Skeletal muscle tissue (tissue), 4 donors: ENCODE measurements around the gene POU2F1. TPM values are rescaled to one million over a fixed set of nuclear protein-coding genes. Genes with fewer than 3 reads are reported as not detected.
"Not testable (repeated sequence)": the region's sequence is repeated elsewhere in the genome, so short reads cannot be mapped to it uniquely, and the experiment has no call there.

ENCODE experiments used
- H3K27ac ChIP-seq: one replicate; pipeline ENCODE4 v1.7.0; 2013; ENCODE audit warnings: mild to moderate bottlenecking, low read depth, low read length, inconsistent platforms
- H3K27me3 ChIP-seq, 3 donors: one replicate each; pipeline ENCODE4 v1.7.0; 2013; ENCODE audit warnings: low read length in 3 of 3; ENCODE audit not compliant: control insufficient read depth in 3 of 3, insufficient read depth in 3 of 3
- H3K36me3 ChIP-seq, 3 donors: one replicate each; pipeline ENCODE4 v1.7.0; 2013; ENCODE audit warnings: low read length in 3 of 3; ENCODE audit not compliant: control insufficient read depth in 3 of 3, insufficient read depth in 3 of 3
- H3K4me1 ChIP-seq, 3 donors: one replicate each; pipeline ENCODE4 v1.7.0; 2013; ENCODE audit warnings: low read length in 3 of 3, mild to moderate bottlenecking in 3 of 3; ENCODE audit not compliant: control insufficient read depth in 3 of 3, insufficient read depth in 3 of 3
- H3K4me3 ChIP-seq, 3 donors: one replicate each; pipeline ENCODE4 v1.7.0; 2013; ENCODE audit warnings: low read length in 3 of 3
- H3K9ac ChIP-seq, 3 donors: one replicate each; pipeline ENCODE4 v1.7.0; 2013; ENCODE audit warnings: low read length in 3 of 3, mild to moderate bottlenecking in 3 of 3, moderate library complexity in 2 of 3, low read depth in 1 of 3
- H3K9me3 ChIP-seq, 3 donors: one replicate each; pipeline ENCODE4 v1.7.0; 2013; ENCODE audit warnings: low read length in 3 of 3; ENCODE audit not compliant: control insufficient read depth in 3 of 3
- total RNA-seq: library from RNA; depleted of rRNA; stranded (reverse); fragments of >200 nt; gene quantifications from one replicate; pipeline ENCODE4 v1.2.3, GENCODE V29; 2014
- donor health status: Osteomylitis.

The POU2F1 gene
- total RNA-seq, 1 donor from 2014 or later: 11.5 TPM

DNA sequence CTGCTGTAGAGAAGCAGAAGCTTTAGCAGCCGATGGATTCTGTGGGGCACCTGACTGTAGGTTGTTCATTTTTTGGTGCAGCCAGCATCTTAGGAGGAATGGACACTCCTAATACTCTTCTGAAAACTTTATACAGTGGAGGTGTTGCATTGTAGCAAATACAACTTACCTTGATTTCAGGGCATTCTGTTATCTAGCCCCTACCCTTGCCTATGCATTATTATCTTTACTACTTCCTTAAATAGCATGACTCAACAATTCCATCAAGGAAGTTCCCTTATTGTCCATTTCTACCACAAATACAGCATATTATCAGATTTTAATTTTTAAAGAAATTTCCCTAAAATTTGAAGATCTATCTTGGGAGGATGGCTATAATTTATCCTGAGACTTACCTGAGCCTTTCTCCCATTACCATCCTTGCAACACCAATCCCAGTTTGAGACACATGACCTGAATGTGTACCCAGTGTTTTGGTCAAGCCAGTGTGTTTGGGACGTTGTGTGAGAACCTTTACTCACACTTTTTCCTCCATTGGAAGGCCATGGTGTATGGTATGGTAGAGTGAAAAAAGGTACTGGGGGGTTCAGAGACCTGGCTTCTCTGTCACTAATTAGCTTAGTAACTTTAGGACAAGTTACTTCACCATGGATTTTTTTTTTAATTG is 9.2 kb downstream of the POU2F1 start:
- Histone ChIP-seq H3K4me3 (no peak overlapping the region), H3K9me3 (no peaks in the 10 kb centered on the region), H3K36me3 (no peaks in the 10 kb centered on the region), H3K27me3 (no peaks in the 10 kb centered on the region), H3K9ac (no peak overlapping the region), H3K27ac (no peak overlapping the region), H3K4me1 (peaks cover 1 to 11% (median 8%) of the 10 kb centered on the region in 3 donors)

DNA sequence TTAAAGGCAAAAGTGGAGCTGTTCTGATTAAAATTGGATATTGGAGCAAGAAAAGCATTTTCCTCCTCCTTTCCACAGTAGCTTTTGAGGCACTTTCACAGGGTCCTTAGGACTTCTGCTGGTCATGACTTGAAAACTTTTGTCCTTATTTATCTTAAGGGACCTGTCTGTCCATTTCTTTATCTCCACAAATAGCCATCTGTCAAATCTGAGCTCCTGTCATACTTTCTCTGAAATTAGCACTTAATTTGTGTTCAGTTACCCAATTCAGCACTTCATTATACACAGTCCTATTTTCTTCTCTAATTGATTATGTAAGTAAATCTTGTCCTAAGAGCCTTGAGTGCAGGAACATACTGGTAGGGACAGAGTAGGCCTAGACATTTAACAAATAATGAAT is 9.8 kb downstream of the POU2F1 start:
- Histone ChIP-seq H3K4me3 (no peak overlapping the region), H3K9me3 (no peaks in the 10 kb centered on the region), H3K27ac (no peak overlapping the region), H3K36me3 (no peaks in the 10 kb centered on the region), H3K9ac (no peak overlapping the region), H3K27me3 (no peaks in the 10 kb centered on the region), H3K4me1 (peaks cover 7 to 17% (median 14%) of the 10 kb centered on the region in 3 donors)

DNA sequence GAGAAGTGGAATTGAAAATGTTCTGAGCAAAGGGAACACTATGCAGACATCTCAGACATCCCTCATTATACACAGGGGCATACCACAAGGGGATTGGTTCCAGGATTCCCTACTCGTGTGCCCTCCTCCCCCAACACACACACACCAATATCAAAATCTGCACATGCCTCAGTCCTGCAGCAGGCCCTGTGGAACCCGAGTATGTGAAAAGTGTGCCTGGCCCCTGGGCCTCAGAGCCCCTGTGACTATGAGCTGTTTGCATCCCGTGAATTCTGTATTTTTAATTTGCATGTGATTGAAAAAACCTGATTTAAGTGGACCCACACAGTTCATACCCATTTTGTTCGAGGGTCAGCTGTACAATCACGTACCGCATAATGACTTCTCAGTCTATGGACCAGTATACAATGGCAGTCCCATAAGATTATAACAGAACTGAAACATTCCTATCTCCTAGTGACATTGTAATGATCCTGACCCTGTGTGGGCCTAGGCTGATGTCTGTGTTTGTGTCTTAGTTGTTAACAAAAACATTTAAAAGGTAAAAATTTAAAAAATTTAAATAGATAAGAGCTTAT is 11.3 kb downstream of the POU2F1 start:
- no peaks in the 10 kb centered on the region for H3K36me3 ChIP-seq
- no peaks in the 10 kb centered on the region for H3K9me3 ChIP-seq
- H3K27me3 ChIP-seq: no peaks in the 10 kb centered on the region
- peaks cover 10 to 20% (median 11%) of the 10 kb centered on the region in 3 donors for H3K4me1 ChIP-seq
- H3K4me3 ChIP-seq: no peak overlapping the region
- H3K9ac ChIP-seq: no peak overlapping the region
- H3K27ac ChIP-seq: no peak overlapping the region

DNA sequence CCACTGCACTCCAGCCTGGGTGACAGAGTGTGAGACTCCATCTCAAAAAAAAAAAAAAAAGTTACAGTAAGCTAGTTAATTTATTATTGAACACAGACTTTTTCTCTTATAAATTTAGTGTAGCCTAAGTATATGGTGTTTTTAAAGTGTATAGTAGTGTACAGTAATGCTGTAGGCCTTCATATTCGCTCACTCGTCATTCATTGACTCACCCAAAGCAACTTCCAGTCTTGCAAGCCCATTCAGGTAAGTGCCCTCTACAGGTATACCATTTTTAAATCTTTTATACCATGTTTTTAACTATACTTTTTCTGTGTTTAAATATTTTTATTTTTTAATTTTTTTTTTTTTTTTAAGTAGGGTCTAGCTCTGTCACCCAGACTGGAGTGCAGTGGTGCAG is 12.1 kb downstream of the POU2F1 start:
- Histone ChIP-seq H3K27ac (no peak overlapping the region), H3K9me3 (no peaks in the 10 kb centered on the region), H3K4me1 (peaks cover 10 to 23% (median 11%) of the 10 kb centered on the region in 3 donors)

DNA sequence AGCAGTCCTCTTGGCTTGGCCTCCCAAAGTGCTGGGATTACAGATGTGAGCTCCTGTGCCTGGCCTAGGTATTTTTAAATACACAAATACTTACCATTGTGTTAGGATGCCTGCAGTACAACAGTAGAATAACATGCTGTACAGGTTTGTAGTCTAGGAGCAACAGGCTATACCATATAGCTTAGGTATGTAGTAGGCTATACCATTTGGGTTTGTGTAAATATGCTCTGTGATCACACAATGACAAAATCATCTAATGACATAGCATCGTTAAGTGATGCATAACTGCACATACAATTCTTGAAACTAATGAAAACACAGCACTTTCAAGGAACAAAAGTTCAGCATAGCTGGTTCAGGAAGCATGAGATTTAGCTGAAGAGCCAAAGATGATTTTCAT is 12.7 kb downstream of the POU2F1 start:
- H3K27me3 ChIP-seq: no peaks in the 10 kb centered on the region
- no peak overlapping the region for H3K27ac ChIP-seq
- no peaks in the 10 kb centered on the region for H3K9me3 ChIP-seq
- H3K4me1 ChIP-seq: peaks cover 10 to 23% (median 11%) of the 10 kb centered on the region in 3 donors
- no peak overlapping the region for H3K4me3 ChIP-seq
- no peak overlapping the region for H3K9ac ChIP-seq
- H3K36me3 ChIP-seq: no peaks in the 10 kb centered on the region

More for the DNA sequence above, 12.1 kb downstream of the POU2F1 start:
- no peaks in the 10 kb centered on the region for H3K36me3 ChIP-seq
- H3K27me3 ChIP-seq: no peaks in the 10 kb centered on the region
- no peak overlapping the region for H3K9ac ChIP-seq
- no peak overlapping the region for H3K4me3 ChIP-seq

DNA sequence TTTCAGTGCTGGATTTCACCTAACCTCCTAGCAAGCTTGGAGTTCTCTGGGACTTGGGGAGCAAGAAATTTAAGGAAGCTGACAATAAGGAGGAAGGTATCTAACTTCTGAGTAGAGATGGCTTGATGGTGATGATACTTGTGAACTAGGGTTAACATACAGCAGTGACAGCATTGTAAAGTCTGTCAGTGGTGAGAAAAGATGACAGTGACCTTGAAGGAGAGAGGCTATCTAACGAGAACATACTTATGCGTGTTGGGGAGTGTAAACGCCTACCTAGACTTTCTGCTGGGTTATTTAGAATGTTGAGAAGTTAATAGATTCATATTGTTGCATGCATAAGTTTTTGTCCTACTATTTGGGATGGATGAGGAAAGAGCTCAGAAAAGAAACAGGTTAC is 16.3 kb downstream of the POU2F1 start:
- H3K27ac ChIP-seq: no peak overlapping the region

DNA sequence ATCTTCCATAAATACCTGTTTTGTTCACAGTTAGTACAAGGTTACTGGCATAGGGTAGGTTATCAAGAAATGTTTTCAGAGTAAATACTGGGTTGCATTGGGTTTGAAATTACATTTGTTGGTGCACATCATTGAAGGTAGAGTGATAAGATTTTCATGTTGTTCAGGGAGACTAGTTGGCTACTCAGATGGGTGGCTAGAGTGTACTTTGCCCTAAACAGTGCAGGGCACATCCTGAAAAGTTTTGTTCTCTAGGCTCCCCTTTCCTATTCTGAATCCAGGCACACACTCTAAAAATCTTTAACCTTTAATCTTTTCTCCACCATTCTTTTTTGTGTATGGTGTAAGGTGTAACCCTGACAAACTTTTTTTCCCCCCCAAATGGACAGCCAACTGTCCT is 18.0 kb downstream of the POU2F1 start:
- Histone ChIP-seq H3K9me3 (no peaks in the 10 kb centered on the region), H3K4me3 (no peak overlapping the region)

More for the DNA sequence above, 16.3 kb downstream of the POU2F1 start:
- H3K4me3 ChIP-seq: no peak overlapping the region
- H3K9me3 ChIP-seq: no peaks in the 10 kb centered on the region
- H3K36me3 ChIP-seq: no peaks in the 10 kb centered on the region
- H3K4me1 ChIP-seq: peaks cover 10 to 21% (median 11%) of the 10 kb centered on the region in 3 donors
- peak overlapping the region in 1 of 3 donors; percentile 6 for H3K9ac ChIP-seq
- H3K27me3 ChIP-seq: no peaks in the 10 kb centered on the region

DNA sequence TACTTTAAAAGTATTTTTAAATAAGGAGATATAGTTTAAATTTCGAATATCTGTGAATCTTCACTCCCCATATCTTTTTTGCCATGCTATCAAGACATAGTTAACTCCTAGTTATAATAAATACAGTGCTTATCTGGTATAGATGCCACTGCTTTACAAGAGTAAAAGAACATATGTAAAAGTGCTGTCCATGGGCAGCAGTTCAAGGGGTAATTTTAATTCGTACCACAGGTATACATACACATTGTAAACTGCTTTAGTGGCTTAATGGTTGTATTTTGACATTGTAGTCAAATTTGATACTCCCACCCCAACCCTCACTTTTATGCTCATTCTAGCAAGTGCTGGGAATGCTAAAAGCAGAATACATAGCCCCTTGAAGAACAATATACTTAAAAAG is 18.6 kb downstream of the POU2F1 start:
- H3K4me3 ChIP-seq: no peak overlapping the region
- H3K27me3 ChIP-seq: no peaks in the 10 kb centered on the region
- H3K9ac ChIP-seq: no peak overlapping the region
- peaks cover 10 to 21% (median 13%) of the 10 kb centered on the region in 3 donors for H3K4me1 ChIP-seq
- H3K27ac ChIP-seq: no peak overlapping the region
- H3K36me3 ChIP-seq: no peaks in the 10 kb centered on the region
- no peaks in the 10 kb centered on the region for H3K9me3 ChIP-seq

More for the DNA sequence above, 18.0 kb downstream of the POU2F1 start:
- Histone ChIP-seq H3K9ac (no peak overlapping the region), H3K27ac (no peak overlapping the region), H3K27me3 (no peaks in the 10 kb centered on the region), H3K4me1 (peaks cover 10 to 21% (median 13%) of the 10 kb centered on the region in 3 donors), H3K36me3 (no peaks in the 10 kb centered on the region)

DNA sequence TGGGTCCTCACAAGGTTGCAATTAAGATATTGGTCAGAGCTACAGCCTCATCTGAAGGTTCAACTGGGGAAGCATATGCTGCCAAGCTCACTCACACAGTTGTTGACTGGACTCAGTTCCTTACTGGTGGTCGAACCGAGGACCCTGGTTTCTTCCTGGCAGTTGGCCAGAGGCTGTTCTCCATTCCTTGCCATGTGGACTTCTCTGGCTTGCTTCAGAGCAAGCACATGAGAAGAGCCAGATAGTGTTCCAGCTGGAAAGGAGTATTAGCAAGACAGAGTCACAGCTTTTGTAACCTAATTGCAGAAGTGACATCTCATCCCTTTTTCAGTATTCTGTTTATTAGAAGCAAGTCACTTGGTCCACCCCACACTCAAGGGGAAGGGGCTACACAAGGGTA is 23.6 kb downstream of the POU2F1 start:
- Histone ChIP-seq H3K4me1 (peaks cover 0 to 6% (median 0%) of the 10 kb centered on the region in 3 donors), H3K9me3 (no peaks in the 10 kb centered on the region)

DNA sequence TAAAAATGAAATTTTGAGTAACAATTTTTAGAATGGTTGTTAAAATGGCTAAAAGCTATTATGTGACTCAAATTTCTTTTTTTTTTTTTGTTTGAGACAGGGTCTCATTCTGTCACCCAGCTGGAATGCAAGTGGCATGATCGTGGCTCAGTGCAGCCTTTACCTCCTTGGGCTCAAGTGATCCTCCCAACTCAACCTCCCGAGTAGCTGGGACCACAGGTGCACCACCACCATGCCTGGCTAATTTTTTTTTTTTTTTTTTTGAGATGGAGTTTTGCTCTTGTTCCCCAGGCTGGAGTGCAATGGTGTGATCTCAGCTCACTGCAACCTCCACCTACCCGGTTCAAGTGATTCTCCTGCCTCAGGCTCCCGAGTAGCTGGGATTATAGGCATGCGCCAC is 24.5 kb downstream of the POU2F1 start:
- H3K27ac ChIP-seq, H3K27me3 ChIP-seq, H3K9ac ChIP-seq, H3K36me3 ChIP-seq, H3K4me3 ChIP-seq, H3K4me1 ChIP-seq, H3K9me3 ChIP-seq: not testable (repeated sequence)

More for the DNA sequence above, 23.6 kb downstream of the POU2F1 start:
- H3K27ac ChIP-seq: no peak overlapping the region
- no peak overlapping the region for H3K9ac ChIP-seq
- no peaks in the 10 kb centered on the region for H3K36me3 ChIP-seq
- no peaks in the 10 kb centered on the region for H3K27me3 ChIP-seq
- no peak overlapping the region for H3K4me3 ChIP-seq
